Stimulated activated effector memory CD8-positive, alpha-beta T cell treated with anti-CD3 and anti-CD28 coated beads, Interleukin-12 subunit alpha, Interleukin-12 subunit beta, amount 100 ng/mL, for 72 hours (primary cell): Measurements from ENCODE around the gene CMTM4.
"Not testable (repeated sequence)": the region's sequence is repeated elsewhere in the genome, so short reads cannot be mapped to it uniquely, and the experiment has no call there.

ENCODE experiments used
- ATAC-seq: fragments of 150-1000 bp; cut with Tn5 transposase; 2 replicates; pipeline ENCODE4 v1.10.0; 2021
- DNase-seq, 2 donors: peaks; one replicate each; pipeline ENCODE4 v3.0.0; 2021 to 2022; ENCODE audit warnings: low spot score in 2 of 2
- H3K27ac Mint-ChIP-seq: one replicate; pipeline ENCODE4 v1.8.0; 2022; ENCODE audit warnings: mild to moderate bottlenecking, mixed read lengths
- H3K36me3 Mint-ChIP-seq: one replicate; pipeline ENCODE4 v1.8.0; 2022; ENCODE audit warnings: mild to moderate bottlenecking, mixed read lengths
- H3K4me1 Mint-ChIP-seq: one replicate; pipeline ENCODE4 v1.8.0; 2022; ENCODE audit warnings: mixed read lengths
- H3K4me3 Mint-ChIP-seq: one replicate; pipeline ENCODE4 v1.8.0; 2022; ENCODE audit warnings: mild to moderate bottlenecking, mixed read lengths
- H3K9me3 Mint-ChIP-seq: one replicate; pipeline ENCODE4 v1.8.0; 2022; ENCODE audit warnings: mixed read lengths

The CMTM4 gene

DNA sequence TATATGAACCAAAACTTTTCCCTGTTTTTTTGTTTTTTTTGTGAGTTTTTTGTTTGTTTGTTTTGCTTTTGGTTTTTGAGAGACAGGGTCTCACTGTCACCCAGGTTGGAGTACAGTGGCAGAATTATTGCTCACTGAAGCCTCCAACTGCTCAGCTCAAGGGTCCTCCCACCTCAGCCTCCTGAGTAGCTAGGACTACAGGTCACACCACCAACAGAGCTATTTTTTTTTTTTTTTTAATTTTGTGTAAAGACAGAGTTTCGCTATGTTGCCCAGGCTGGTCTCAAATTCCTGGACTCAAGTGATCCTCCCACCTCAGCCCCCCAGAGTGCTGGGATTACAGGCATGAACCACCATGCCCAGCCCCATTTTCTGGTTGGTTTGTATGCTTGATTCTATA lies 28.6 kb downstream of the CMTM4 start:
- Mint-ChIP-seq H3K4me3 (no peak overlapping the region), H3K27ac (no peak overlapping the region), H3K9me3 (no peaks in the 10 kb centered on the region), H3K36me3 (no peaks in the 10 kb centered on the region), H3K4me1 (no peaks in the 10 kb centered on the region)
- no peak for DNase-seq
- no peak for ATAC-seq

DNA sequence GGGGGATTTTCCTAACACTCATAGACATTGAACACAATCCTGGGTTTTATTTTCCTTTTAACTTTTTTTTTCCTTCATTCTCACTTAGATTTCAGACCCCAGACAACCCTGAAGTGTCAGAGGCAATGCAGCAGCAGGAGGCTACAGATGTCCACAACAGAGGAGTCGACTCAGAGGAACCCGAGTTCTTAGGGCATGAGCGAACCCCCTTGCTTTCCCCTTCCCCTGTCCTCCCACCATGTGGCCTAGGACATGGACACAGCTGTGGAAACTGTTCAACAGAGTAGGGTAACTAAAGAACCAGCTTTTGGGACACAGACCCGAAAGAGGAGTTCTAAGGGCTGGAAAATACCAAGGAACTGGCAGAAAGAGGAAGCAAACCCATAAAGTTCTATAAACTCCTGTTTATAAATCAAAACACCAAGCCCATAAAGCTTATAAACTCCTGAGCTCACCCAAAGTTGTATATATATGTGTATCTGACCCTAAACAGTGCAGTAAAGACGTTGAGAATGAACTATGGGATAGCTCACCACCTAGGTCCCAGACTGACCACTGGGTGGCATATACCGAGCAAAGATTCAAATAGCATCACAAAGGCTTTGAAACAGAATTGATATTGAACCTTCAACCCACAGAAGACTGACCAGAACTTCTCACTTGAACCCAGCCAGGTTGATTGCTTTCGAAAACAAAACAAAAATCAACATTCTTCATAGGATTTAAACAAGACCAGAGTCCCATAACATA lies 33.9 kb downstream of the CMTM4 start:
- no peaks in the 10 kb centered on the region for H3K4me1 Mint-ChIP-seq
- no peaks in the 10 kb centered on the region for H3K36me3 Mint-ChIP-seq
- no peak for DNase-seq
- ATAC-seq: no peak
- H3K4me3 Mint-ChIP-seq: no peak overlapping the region
- H3K27ac Mint-ChIP-seq: no peak overlapping the region
- H3K9me3 Mint-ChIP-seq: no peaks in the 10 kb centered on the region

DNA sequence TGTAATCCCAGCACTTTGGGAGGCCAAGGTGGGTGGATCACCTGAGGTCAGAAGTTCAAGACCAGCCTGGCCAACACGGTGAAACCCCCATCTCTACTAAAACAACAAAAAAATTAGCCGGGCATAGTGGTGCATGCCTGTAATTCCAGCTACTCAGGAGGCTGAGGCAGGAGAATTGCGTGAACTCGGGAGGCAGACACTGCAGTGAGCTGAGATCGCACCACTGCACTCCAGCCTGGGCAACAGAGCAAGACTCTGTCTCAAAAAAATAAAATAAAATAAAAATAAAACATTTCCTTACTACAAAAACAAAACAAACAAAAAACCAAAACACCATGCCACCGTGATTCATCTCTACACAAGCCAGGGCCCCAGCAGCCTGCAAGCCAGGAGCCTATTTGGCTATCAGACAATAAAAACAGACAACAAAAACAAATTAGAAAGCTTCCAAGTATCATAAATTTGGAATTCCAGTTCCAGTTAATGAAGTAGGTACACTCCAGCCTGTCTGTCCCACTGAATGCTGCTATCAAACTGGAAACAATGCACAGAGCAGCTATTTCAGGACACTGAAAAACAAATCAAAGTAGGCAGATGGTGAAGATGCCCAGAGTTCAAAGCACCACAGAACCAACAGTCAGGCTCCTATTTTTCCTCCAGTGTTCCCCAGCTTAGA lies 34.7 kb downstream of the CMTM4 start:
- not testable (repeated sequence) for H3K9me3 Mint-ChIP-seq, DNase-seq, H3K4me3 Mint-ChIP-seq, H3K27ac Mint-ChIP-seq, H3K36me3 Mint-ChIP-seq, H3K4me1 Mint-ChIP-seq, ATAC-seq

DNA sequence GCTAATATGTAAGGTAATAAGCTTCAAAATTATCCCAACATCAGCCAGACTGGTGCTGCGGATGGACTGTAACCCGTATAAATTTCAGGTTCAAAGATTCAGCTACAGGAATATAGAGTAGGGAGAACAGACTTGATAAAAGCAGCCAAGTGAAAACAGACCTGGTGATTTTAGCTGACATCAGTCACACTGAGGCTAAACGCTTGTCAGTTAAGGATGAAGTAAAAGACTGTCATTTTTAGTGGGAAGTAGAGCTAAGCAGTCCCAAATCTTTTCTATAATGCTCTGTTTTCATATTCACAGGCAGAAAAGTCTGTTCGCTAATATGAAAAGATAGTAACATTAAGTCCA lies 35.4 kb downstream of the CMTM4 start:
- Mint-ChIP-seq H3K27ac (peak overlapping the region; percentile 48), H3K9me3 (no peaks in the 10 kb centered on the region), H3K4me1 (no peaks in the 10 kb centered on the region)

DNA sequence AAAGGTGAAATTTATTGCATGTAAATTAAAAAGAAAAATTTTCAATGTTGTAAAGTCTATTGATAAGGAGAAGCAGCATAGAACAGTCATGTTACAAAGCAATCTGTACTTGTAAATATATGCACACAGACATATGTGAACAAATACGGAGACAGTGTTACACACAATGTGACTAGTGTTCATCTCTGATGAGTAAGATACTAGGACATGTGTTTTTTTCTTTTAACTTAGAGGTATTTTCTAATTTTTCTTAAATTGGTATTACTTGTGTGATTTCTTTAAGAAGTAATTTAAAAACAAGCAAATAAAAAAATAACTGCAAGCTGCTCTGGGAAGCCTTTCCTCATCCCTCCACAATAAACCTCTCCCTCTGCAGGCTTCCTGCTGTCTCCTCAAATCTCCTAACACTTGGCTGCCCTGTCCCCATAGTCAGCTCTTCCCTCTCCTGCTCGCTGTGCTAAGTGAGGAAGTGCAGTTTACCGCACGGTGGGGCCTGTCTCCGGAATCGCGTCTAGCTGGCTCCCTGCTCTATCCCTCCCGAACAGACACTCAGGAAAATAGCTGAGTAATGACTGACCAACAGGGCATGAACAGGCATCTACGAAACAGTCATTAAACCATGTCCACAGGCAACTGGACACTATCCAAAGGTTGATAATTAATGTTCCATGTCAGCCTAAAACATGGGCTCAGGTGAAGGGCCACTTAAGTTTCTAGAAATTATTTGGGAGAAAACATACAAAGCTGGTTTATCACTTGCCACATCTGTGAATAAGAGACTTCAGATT lies 35.9 kb downstream of the CMTM4 start:
- H3K4me1 Mint-ChIP-seq: no peaks in the 10 kb centered on the region
- peak overlapping the region; percentile 48 for H3K27ac Mint-ChIP-seq
- no peaks in the 10 kb centered on the region for H3K36me3 Mint-ChIP-seq
- ATAC-seq (no peak), DNase-seq (no peak)
- H3K9me3 Mint-ChIP-seq: no peaks in the 10 kb centered on the region
- H3K4me3 Mint-ChIP-seq: no peak overlapping the region

More for the DNA sequence above, 35.4 kb downstream of the CMTM4 start:
- no peak overlapping the region for H3K4me3 Mint-ChIP-seq
- ATAC-seq: no peak
- DNase-seq: no peak
- H3K36me3 Mint-ChIP-seq: no peaks in the 10 kb centered on the region

DNA sequence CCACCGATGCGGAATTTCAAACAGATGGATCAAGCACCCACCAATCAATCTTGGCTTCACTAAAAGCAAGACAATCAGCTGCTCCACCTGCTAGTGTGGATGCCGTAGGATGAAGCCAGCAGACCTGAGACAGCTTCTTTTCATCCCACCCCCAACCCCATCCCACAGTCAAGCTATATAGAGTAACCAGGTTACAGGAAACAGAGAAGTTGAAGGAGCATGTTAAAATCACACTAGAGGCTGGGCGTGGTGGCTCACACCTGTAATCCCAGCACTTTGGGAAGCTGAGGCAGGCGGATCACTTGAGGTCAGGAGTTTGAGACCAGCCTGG lies 37.7 kb downstream of the CMTM4 start:
- H3K27ac Mint-ChIP-seq: no peak overlapping the region
- ATAC-seq (no peak), DNase-seq (no peak)
- no peaks in the 10 kb centered on the region for H3K9me3 Mint-ChIP-seq
- no peak overlapping the region for H3K4me3 Mint-ChIP-seq
- H3K4me1 Mint-ChIP-seq: no peaks in the 10 kb centered on the region
- no peaks in the 10 kb centered on the region for H3K36me3 Mint-ChIP-seq

DNA sequence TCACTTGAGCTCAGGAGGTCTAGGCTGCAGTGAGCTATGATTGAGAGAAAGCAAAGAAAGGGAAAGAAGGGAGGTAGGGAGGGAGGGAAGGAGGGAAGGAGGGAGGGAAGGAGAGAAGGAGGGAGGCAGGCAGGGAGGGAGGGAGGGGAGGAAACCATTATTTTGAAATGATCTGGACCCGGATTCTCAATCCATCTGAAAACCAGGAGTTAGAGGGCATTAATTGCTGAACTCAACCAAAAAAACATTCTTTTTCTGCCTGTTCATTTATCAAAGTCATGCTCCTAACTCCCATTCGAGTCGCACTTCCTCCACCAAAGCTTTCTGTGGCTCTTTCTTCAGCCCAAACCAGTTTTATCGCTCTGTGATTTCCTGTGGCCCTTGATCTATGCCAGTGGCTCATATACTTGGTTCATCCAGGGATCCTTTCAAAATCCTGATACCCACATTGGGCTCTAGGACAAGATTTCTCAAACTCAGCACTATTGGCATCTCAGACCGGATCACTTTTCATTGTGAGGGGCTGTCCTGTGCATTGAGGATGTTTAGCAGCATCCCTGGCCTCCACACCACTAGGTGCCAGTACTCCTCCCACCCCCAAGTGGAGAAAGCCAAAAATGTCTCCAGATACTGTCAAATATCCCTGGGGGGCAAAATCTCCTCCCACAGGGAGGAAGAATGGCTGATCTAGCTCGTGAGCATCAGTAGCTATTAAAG lies 38.2 kb downstream of the CMTM4 start:
- H3K9me3 Mint-ChIP-seq: no peaks in the 10 kb centered on the region
- no peaks in the 10 kb centered on the region for H3K4me1 Mint-ChIP-seq
- no peaks in the 10 kb centered on the region for H3K36me3 Mint-ChIP-seq
- DNase-seq: no peak
- no peak overlapping the region for H3K27ac Mint-ChIP-seq
- ATAC-seq: no peak
- no peak overlapping the region for H3K4me3 Mint-ChIP-seq

DNA sequence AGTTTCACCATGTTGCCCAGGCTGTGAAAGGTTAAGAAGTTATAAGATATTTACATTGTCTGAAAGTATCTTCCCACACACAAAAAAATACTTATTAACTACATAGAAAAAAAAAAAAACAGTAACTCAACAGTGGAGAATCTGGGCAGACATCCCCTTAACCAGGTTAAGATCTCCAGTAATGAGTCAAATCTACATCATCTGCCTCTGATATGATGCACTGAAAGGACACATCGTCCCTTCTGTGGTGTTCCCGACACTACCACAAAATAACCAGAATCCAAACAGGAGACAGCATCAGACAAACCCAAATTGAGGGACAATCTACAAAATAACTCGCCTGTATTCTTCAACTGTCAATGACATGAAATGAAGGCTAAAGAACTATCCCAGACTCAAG lies 40.0 kb downstream of the CMTM4 start:
- DNase-seq (no peak), ATAC-seq (no peak)
- no peaks in the 10 kb centered on the region for H3K9me3 Mint-ChIP-seq
- H3K27ac Mint-ChIP-seq: no peak overlapping the region
- H3K4me3 Mint-ChIP-seq: no peak overlapping the region
- no peaks in the 10 kb centered on the region for H3K4me1 Mint-ChIP-seq
- H3K36me3 Mint-ChIP-seq: no peaks in the 10 kb centered on the region

DNA sequence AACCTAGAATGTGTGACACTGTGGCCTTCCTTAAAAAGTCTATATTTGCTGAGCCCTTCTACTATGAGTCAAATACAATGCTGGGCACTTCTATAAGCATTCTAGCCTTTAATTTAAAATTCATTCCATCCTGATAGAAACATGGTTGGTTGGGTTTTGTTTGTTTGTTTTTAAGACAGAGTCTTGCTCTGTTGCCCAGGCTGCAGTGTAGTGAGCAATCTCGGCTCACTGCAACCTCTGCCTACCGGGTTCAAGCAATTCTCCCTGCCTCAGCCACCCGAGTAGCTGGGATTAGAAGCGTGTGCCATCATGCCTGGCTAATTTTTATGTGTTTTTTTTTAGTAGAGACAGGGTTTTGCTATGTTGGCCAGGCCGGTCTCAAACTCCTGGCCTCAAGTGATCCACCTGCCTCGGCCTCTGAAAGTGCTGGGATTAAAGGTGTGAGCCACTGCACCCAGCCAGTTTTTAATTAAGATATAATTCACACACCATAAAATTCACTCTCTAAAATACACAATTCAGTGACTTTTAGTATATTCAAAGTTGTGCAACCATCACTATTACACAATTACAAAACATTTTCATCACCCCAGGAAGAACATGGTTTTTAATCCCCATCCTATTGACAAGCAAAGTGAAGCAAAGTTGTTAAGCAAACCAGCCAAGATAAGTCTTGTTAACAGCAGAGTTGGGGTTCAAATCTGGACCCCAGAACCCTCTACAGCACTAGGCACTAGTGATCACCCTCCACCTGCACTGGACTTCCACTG lies 42.8 kb downstream of the CMTM4 start:
- DNase-seq: no peak
- peaks cover 9% of the 10 kb centered on the region for H3K4me1 Mint-ChIP-seq
- no peaks in the 10 kb centered on the region for H3K9me3 Mint-ChIP-seq
- no peak overlapping the region for H3K4me3 Mint-ChIP-seq
- no peak overlapping the region for H3K27ac Mint-ChIP-seq
- ATAC-seq: no peak
- H3K36me3 Mint-ChIP-seq: no peaks in the 10 kb centered on the region

DNA sequence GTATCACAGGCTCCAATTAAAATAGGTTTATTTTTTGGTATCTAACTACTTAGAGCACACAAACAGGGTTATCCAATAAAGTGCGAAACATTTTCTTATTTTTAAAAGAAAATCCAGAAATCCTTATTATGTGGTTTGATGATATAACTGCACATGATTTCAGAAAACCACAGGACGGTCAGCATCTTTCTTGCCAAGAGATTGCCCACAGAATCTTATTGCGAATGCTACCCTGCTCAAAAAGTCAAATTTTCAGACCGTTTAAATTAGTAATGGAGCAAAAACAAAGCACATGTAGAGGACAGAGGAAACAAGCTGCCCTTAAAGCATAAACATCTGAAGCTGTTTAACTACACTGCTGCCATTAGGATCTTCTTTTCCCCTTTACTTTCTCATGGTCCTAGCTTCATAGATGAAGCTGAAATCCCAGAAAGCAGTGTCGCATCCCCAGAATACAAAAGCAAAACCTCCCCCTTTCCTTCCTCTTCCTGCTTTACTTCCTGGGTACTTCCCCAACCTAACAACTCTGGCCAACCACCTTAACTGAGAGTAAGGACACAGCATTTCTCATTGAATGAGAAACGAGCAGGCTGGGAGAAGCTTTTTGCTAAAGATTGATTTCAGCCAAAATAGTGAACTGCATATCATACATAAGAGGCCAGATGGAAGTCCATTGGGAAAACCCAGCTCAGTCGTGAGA lies 43.7 kb downstream of the CMTM4 start:
- H3K36me3 Mint-ChIP-seq: no peaks in the 10 kb centered on the region
- no peak overlapping the region for H3K4me3 Mint-ChIP-seq
- no peaks in the 10 kb centered on the region for H3K9me3 Mint-ChIP-seq
- no peak for ATAC-seq
- DNase-seq: no peak
- no peak overlapping the region for H3K27ac Mint-ChIP-seq
- peaks cover 9% of the 10 kb centered on the region for H3K4me1 Mint-ChIP-seq

DNA sequence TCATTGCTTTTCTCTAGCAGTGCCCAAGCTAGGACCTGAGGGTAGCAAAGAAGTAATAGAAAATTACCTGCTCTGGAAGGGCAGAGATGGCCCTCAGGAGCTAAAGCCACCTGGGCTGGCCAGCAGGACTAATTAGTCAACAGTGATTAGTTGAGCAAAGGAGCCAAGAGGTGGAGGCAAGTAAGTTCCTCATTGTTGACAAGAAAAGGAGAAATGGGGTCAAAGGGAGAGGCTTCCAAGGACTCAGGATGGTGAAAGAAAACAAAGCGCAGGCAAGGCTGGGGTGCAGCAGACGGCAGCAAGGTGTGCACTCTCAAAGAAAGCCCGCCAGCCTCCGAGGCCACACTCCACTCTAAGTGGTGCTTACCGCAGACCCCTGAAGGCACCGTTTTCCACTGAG lies 44.6 kb downstream of the CMTM4 start:
- Mint-ChIP-seq H3K36me3 (no peaks in the 10 kb centered on the region), H3K4me3 (no peak overlapping the region), H3K4me1 (peaks cover 9% of the 10 kb centered on the region), H3K9me3 (no peaks in the 10 kb centered on the region), H3K27ac (no peak overlapping the region)
- DNase-seq (no peak), ATAC-seq (no peak)

DNA sequence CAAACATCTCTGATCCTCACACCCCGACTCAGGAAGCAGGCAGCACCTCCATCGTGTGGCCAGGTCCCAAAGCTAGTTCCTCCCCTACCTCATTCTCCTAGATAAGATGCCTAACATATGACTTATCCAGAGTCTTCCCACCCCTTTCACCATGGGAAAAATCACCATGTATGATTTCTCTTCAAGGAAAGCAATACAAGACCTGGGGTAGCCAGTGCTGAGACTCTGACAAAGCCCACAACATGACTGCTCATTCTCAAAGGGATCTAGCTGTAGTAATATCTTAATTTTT lies 45.1 kb downstream of the CMTM4 start:
- Mint-ChIP-seq H3K4me3 (peak overlapping the region; percentile 24), H3K4me1 (peaks cover 9% of the 10 kb centered on the region), H3K9me3 (no peaks in the 10 kb centered on the region), H3K27ac (no peak overlapping the region), H3K36me3 (no peaks in the 10 kb centered on the region)
- no peak for ATAC-seq
- no peak for DNase-seq

DNA sequence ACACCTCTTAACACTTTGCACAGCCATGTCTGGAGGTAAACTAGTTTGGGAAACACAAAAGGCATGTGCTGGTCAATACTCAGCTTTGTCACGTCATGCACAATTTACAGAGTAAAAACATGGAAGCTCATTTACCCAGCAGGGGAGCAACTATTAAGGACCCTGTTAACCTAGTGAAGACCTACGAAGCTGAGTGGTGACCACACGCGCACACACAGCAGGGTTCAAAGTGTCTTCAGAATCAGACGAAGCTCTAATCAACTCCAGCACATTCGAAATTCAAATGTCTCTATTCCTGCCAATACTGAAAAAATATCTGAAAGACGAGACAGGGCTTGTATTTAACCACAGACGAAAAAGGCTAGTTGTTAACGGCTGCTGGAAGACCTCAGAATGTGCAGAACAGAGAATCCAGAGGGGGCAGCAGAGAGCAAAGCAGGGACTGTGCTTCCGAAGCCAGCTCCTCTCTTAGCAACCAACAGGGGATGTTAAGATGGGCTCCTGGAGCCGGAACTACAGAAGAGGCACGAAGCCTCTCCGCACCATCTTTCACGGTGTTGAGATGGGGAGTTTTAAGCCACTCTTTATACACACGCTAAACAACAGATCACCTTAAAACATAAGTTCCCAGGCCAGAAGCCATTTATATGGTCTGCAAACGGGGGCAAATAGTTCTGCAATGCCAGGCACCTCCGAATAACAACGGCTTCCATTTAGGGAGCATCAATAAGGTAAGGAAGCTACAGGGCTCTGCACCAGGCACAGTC lies 45.7 kb downstream of the CMTM4 start:
- Mint-ChIP-seq H3K4me3 (peak overlapping the region; percentile 24), H3K36me3 (no peaks in the 10 kb centered on the region), H3K27ac (no peak overlapping the region), H3K4me1 (peaks cover 9% of the 10 kb centered on the region), H3K9me3 (no peaks in the 10 kb centered on the region)
- peak; percentile 97 for ATAC-seq
- peak; percentile 68 to 89 for DNase-seq

DNA sequence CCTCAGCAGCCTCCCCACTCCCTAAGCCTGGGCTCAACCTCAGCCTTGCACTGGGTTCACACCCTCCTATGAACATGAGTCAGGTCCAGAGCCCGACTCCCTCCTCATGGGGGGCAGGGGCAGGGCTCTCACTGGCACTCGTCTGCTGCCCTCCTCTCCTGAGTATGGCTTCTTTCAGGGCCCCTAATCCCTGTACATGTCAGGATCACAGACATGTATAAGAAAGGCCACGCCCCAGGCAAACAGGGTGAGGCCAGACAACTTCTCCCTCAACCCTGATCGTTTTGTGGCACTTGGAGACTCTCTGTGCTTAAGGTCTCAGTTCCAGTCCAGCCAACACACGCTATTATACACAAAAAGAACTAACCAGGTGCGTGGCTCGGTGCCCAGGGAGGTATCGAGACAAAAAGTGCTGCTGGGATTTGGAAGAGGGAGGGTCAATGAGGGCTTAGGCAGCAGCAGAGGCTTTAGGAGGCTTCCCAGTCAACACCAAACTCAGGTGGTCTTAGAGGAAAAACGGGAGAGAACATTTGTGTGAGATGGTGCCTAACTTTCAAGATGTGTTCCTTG lies 46.8 kb downstream of the CMTM4 start:
- H3K36me3 Mint-ChIP-seq: no peaks in the 10 kb centered on the region
- DNase-seq: no peak
- H3K4me3 Mint-ChIP-seq: no peak overlapping the region
- H3K9me3 Mint-ChIP-seq: no peaks in the 10 kb centered on the region
- H3K27ac Mint-ChIP-seq: no peak overlapping the region
- no peak for ATAC-seq
- H3K4me1 Mint-ChIP-seq: peaks cover 9% of the 10 kb centered on the region
